GM12878 (cell line): ENCODE measurements around the gene SCRN1.

ENCODE experiments used
- CTCF ChIP-seq, 3 experiments: IDR thresholded peaks in 2 of 3; conservative IDR thresholded peaks in 1 of 3; 2 replicates each; pipeline ENCODE4 v1.5.1; 2011; ENCODE audit warnings: low read depth in 3 of 3, low read length in 3 of 3, mild to moderate bottlenecking in 3 of 3, control low read depth in 2 of 3, moderate library complexity in 2 of 3, inconsistent platforms in 1 of 3, mixed read lengths in 1 of 3; ENCODE audit not compliant: control insufficient read depth in 2 of 3, insufficient read depth in 1 of 3; ENCODE audit errors: extremely low read depth in 1 of 3
- RCOR1 ChIP-seq: conservative IDR thresholded peaks from 2 replicates; pipeline ENCODE4 v1.6.1; 2012; ENCODE audit warnings: low read depth, low read length, improper control_type of control experiment
- TF ChIP-seq, protein P1 (sequence below): IDR thresholded peaks from 2 replicates; pipeline ENCODE4 v1.6.1; 2011; ENCODE audit warnings: low read depth, mild to moderate bottlenecking, low read length, moderate library complexity, borderline replicate concordance; ENCODE audit errors: extremely low read depth

DNA sequence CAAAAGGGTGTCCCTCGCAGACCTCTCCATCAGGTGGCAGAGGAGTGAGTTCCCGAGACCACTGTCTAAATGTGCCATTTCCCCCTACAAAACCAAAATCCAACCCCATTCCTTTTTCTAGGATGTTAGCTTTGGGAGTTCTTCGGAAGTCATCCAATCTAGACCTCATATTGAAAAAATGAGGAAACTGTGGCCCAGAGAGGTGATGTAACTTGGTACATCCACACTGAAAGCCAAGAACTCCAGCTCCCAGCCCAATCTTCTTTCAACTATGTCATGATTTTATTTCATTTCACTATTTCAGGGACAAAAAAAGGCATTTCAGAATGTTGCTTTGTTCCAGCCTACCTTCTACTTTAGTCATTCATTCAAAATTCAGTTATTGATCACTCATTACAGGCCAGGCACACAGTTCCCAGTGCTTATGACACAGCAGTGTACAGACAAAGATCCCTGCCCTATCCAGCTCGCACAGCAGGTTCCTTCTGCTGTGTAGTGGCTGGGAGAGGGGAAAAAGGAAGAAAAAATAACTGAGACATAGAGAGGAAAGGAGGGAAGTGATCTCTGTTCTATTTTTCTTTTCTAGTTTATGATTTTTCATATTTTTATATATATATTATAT, 35.8 kb downstream of the SCRN1 start:
- TF ChIP-seq, protein P1, sequence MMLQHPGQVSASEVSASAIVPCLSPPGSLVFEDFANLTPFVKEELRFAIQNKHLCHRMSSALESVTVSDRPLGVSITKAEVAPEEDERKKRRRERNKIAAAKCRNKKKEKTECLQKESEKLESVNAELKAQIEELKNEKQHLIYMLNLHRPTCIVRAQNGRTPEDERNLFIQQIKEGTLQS = no peak
- TF ChIP-seq CTCF (IDR thresholded peaks at IDR 0.05 in 2 of 3, conservative IDR thresholded peaks at IDR 0.05 in 1 of 3; ENCODE audit: control insufficient read depth in 2 of 3, extremely low read depth in 1 of 3, insufficient read depth in 1 of 3, low read depth in 3 of 3, low read length in 3 of 3) (no peak), RCOR1 (no peak)
